Measurements from ENCODE around the gene TMEM259.

The TMEM259 gene

DNA sequence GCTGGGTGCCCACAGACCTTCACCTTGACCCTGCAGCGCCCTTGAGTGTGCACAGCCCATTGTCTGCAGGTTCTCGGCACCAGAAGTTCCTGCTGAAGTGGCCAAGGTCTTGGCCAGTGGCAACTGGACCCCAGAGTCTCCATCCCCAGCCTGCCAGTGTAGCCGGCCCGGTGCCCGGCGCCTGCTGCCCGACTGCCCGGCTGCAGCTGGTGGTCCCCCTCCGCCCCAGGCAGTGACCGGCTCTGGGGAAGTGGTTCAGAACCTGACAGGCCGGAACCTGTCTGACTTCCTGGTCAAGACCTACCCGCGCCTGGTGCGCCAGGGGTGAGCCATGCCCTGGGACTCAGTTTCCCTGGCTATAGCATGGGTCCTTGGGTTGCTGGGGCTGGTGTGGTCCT, 34.1 kb upstream of the TMEM259 start:
- DNase-seq, result no peak

DNA sequence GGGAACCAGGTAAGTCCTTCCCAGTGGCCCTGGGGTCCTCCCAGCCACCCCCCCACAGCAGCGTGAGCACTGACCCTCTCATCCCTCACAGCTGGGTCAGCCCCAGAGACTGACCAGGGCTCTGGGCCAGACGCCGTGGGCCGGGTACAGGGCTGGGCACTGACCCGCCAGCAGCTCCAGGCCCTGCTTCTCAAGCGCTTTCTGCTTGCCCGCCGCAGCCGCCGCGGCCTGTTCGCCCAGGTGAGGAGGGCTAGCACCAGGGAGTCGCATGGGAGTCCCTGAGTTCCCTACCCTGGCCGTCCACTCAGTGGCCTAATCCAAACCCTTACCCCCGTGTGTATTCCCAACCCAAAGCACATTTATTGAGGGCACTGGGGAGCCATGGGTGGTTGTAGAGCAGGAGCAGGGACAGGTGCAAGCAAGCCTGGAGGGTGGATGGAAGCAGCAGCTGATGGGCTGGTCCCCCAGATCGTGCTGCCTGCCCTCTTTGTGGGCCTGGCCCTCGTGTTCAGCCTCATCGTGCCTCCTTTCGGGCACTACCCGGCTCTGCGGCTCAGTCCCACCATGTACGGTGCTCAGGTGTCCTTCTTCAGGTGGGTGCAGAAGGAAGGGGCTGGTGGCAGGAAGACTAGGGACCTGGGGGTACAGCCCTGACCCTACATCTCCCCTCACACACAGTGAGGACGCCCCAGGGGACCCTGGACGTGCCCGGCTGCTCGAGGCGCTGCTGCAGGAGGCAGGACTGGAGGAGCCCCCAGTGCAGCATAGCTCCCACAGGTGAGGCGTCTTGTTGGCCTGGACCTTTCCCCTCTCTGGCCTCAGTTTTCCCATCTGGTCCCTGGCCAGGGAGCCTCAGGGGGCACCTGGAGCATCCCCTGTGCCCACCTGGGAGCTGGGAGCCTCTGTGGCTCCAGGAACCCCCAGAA, 33.4 kb upstream of the TMEM259 start:
- no peak for DNase-seq

DNA sequence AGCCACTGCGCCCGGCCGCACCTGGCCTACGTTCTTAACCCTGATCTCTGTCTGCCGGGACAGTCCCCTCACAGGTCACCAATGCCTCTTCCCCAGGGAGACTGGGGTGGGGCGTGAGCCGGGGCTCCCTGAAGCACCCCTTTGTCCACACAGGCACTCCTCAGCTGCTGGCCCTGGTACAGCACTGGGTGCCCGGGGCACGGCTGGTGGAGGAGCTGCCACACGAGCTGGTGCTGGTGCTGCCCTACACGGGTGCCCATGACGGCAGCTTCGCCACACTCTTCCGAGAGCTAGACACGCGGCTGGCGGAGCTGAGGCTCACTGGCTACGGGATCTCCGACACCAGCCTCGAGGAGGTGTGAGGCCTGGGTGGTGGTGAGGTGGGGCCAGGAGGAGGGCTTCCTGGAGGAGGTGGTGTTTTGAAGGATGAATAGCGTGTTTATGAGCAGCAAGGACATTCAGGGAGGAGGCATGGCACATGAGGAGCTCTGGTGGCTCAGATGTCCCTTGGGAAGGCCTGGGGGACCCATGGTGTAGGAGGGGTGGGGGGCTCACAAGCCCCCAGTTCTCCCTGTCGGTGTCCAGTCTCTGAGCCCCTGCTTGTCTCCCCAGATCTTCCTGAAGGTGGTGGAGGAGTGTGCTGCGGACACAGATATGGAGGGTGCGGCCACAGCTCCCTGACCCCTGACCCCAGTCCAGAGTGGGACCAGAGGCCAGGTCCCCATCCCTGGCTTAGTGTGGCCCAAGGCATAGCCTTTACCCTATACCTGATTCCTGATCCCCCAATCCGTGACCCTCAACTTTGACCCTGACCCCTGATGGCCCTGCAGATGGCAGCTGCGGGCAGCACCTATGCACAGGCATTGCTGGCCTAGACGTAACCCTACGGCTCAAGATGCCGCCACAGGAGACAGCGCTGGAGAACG, 32.5 kb upstream of the TMEM259 start:
- DNase-seq, result no peak

DNA sequence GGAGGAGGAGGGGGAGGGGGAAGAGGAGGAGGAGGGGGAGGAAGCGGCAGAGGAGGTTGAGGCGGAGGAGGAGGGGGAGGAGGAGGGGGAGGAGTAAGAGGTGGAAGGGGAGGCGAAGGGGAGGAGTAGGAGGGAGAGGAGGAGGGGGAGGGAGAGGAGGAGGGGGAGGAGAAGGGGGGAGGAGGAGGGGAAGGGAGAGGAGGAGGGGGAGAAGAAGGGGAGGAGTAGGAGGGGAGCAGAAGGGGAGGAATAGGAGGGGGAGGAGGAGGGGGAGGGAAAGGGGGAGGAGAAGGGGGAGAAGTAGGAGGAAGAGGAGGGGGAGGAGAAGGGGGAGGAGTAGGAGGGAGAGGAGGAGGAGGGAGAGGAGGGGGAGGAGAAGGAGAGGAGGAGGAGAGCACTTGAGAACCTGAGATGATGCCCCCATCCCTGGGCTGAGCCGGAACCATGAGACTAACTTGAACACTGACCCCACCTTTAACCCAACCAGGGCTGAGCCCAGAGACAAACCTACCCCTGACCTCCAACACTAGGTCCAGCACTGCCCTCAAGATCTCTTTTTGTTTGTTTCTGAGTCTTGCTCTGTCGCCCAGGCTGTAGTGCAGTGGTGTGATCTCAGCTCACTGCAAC, 31.5 kb upstream of the TMEM259 start:
- DNase-seq, result no peak

DNA sequence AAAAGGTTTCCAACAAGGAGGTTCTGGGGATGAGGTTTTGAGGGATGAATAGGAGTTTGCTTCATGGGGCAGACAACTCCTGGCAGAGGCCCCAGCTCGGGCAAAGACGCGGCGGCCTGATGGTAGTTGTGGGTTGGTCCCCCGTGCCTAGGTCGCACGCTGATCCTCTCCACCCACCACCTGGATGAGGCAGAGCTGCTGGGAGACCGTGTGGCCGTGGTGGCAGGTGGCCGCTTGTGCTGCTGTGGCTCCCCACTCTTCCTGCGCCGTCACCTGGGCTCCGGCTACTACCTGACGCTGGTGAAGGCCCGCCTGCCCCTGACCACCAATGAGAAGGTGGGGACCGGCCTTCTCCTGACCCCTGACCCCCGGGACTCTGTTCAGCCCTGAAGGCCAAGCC, 30.9 kb upstream of the TMEM259 start:
- no peak for DNase-seq

DNA sequence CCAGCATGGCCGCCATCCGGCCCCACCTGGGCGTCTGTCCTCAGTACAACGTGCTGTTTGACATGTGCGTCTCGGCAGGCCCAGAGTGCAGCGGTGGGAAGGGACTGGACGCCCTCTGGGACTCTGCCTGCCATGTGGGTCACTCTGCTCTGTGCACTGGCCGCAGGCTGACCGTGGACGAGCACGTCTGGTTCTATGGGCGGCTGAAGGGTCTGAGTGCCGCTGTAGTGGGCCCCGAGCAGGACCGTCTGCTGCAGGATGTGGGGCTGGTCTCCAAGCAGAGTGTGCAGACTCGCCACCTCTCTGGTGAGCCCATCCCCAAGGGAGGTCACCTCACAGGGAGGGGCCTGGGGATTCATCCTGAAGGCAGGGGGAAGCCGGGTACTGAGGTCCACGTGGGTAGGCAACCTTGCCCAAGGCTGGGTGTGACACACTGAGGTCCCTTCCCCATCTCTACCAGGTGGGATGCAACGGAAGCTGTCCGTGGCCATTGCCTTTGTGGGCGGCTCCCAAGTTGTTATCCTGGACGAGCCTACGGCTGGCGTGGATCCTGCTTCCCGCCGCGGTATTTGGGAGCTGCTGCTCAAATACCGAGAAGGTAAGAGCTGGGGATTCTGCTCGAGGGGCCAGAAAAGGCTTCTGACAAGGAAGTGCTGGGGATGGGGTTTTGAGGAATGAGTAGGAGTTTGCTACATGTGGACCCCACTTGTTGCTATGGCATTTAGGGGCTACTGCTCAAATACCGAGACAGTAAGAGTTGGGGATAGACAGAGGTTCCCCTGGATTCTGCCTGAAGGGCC, 30.3 kb upstream of the TMEM259 start:
- DNase-seq, result no peak

DNA sequence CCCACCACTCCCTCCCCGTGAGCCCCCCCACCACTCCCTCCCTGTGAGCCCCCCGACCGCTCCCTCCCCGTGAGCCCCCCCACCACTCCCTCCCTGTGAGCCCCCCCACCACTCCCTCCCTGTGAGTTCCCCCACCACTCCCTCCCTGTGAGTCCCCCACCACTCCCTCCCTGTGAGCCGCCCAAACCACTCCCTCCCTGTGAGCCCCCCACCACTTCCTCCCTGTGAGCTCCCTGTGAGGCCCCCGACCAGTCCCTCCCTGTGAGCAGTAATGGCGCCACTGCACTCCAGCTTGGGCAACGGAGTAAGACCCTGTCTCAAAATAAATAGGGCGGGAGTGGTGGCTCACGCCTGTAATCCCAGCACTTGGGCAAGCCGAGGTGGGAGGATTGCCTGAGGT, 28.9 kb upstream of the TMEM259 start:
- no peak for DNase-seq

DNA sequence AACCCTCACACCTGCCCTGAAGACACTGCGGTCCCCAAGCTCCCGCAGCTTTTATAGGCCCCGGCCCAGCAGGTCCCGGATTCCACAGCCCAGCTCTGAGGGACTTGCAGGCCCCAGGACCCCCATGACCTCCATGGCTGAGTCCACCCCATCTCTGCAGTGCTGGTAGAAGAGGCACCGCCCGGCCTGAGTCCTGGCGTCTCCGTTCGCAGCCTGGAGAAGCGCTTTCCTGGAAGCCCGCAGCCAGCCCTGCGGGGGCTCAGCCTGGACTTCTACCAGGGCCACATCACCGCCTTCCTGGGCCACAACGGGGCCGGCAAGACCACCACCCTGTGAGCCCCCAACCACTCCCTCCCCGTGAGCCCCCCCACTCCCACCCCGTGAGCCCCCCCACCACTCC, 28.2 kb upstream of the TMEM259 start:
- no peak for DNase-seq

DNA sequence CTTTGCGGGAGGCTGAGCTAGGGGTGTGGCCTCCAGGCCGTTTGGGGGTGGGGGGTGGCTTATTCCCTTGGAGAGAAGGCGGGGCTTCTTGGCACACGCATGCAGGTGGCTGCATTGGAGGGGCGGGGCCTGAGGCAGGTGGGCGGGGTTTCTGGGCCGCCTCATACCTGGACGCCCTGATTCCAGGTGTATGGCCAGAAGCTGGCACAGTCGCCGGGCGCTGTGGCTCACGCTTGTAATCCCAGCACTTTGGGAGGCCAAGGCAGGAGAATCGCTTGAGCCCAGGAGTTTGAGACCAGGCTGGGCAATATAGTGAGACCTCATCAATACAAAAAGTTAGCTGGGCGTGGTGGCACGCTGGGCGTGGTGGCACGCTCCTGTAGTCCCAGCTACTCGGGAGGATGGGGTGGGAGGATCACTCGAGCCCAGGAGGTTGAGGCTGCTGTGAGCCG, 26.8 kb upstream of the TMEM259 start:
- no peak for DNase-seq

DNA sequence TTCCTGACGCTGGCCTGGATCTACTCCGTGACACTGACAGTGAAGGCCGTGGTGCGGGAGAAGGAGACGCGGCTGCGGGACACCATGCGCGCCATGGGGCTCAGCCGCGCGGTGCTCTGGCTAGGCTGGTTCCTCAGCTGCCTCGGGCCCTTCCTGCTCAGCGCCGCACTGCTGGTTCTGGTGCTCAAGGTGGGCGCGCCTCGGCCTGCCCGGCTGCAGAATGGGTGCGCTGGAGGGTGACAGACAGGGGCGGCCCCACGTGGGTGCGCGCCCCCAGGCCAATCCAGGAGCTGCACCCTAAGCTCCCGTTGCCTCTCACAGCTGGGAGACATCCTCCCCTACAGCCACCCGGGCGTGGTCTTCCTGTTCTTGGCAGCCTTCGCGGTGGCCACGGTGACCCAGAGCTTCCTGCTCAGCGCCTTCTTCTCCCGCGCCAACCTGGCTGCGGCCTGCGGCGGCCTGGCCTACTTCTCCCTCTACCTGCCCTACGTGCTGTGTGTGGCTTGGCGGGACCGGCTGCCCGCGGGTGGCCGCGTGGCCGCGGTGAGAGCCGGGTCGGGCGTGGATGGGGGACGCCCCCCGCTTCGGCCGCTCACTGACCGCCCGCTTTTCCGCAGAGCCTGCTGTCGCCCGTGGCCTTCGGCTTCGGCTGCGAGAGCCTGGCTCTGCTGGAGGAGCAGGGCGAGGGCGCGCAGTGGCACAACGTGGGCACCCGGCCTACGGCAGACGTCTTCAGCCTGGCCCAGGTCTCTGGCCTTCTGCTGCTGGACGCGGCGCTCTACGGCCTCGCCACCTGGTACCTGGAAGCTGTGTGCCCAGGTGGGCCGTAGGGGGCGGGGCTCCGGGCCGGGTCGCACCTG, 26.1 kb upstream of the TMEM259 start:
- DNase-seq, result no peak

DNA sequence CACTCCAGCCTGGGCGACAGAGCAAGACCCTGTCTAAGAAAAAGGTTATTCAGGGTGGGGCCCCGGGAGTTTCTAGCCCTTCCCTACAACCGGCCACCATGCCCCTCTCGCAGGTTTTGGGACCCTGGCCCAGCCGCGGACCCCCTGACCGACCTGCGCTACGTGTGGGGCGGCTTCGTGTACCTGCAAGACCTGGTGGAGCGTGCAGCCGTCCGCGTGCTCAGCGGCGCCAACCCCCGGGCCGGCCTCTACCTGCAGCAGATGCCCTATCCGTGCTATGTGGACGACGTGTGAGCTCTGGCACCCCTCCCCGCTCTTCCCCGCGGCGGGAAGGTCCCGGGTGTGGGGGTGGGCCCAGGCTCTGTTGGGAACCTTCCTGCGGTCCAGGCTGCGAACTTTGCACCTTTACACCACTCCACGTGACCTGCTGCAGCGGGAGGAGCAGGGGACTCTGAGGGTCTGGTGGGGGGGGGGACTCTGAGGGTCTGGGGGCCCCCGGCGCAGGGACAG, 25.2 kb upstream of the TMEM259 start:
- no peak for DNase-seq

DNA sequence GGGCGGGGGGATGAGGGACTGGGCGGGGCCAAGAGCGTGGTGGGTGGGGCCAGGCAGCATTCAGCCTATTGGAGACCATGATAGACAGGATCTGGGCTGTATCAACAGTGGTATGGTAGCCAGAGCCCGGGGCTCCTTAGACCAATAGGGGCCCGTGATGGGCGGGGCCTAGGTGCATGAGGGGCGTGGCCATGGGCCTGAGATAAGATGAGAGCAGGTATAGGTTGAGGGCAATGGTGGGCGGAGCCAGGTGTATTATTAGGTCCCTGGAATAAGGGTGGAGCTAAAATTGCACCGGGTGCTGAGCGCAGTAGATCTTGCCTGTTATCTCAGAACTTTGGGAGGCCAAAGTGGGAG, 24.3 kb upstream of the TMEM259 start:
- DNase-seq, result peak; percentile 76

DNA sequence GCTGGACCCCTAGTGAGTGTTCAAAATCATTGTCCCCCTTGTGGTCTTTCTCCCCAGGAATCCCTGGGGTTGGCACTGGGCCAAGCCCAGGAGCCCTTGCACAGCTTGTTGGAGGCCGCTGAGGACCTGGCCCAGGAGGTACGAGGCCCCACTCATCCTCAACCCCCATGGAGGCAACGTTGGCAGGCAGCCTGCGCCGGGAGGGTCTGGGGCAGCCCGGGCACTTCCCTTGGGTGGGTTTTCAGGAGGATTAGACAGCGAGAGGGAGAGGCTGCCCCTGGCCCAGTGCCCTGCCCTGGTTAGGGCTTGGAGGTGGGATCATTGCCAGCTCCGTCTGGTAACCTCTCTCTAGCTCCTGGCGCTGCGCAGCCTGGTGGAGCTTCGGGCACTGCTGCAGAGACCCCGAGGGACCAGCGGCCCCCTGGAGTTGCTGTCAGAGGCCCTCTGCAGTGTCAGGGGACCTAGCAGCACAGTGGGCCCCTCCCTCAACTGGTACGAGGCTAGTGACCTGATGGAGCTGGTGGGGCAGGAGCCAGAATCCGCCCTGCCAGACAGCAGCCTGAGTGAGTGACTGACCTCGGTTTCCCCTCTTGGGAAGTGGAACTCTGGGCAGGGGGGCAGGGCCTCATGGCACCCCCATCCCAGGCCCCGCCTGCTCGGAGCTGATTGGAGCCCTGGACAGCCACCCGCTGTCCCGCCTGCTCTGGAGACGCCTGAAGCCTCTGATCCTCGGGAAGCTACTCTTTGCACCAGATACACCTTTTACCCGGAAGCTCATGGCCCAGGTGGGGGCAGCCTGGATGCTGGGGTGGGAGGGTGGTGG, 22.0 kb upstream of the TMEM259 start:
- DNase-seq, result no peak

DNA sequence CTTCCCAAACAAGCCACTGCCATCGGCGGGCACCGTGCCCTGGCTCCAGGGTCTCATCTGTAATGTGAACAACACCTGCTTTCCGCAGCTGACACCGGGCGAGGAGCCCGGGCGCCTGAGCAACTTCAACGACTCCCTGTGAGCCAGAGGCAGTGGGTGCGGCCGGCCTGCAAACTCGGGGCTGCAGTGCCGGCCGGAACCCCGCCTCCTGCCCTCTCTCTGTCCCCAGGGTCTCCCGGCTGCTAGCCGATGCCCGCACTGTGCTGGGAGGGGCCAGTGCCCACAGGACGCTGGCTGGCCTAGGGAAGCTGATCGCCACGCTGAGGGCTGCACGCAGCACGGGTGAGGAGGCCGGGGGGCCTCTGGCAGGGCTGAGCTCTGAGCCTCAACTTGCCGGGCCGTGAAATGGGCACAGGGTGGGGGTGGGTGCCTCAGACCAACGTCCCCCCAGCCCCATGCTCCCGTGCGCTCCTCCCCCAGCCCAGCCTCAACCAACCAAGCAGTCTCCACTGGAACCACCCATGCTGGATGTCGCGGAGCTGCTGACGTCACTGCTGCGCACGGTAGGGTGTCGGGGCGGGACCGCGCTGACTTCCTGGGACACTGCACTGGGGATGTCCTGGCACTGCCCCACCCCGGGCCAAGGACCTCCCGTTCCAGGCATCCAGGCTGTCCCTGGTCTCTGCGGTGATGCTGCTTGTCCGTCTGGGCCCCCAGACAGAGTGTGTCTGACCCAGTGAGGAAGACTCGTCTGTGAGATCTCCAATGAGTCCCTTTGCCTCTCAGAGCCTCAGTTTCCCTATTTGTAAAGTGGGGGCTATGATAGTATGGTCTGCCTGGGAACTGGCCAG, 21.1 kb upstream of the TMEM259 start:
- DNase-seq, result no peak

DNA sequence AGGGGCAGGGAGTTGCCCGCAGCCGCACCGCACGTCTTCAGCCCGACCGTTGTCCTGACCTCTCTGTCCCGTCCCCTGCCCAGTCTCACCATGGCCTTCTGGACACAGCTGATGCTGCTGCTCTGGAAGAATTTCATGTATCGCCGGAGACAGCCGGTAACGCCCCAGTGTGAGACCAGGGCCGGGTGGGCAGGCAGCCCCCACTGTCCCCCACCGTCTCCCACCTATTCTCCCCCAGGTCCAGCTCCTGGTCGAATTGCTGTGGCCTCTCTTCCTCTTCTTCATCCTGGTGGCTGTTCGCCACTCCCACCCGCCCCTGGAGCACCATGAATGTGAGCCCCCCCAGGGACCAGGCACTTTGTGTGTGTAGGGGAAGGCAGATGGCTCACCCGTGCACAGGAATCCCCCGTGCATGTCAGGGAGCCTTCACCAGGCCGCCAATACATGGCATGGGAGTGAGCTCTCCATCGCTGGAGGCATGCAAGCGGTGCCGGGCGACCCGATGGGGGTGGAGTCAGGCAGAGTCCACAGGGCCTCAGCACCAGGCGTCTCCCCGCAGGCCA, 20.4 kb upstream of the TMEM259 start:
- DNase-seq, result no peak

DNA sequence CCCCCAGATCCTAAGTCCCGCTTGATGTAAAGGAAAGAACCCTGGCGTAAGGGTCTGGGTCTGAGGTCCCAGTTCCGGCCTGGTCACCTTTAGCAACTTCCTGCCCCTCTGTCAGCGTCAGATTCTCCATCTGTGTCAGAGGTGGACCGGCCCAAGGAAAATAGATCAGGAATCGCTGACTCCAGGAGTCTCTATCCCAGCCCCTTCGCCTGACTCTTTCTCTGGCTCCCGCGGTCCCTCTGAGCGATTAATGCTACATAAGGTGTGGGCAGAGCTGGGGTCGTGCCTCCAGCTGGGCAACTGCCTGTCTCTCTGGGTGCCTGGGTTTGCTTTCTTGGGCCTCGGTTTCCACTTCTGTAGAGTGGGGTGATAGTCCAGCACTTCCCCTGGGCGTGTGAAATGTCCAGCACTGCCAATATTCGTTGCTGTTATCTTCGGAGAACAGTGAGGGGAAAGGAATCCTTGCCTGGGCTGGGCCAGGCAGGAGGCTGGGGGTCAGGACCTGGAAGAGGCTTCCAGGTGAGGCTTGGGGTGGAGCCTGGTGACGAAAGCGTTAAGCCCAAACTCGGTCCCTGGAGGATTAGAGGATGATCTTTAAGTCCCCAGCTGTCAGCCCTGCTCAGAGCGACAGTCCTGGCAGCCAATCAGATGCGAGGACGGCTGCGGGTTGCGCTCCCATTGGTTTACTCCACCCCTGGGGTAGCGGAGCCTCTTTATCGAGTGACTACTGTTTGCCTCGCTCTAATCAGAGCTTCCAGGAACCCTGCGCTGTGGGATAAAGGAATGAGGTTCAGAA, 19.8 kb upstream of the TMEM259 start:
- DNase-seq, result peak; percentile 94

DNA sequence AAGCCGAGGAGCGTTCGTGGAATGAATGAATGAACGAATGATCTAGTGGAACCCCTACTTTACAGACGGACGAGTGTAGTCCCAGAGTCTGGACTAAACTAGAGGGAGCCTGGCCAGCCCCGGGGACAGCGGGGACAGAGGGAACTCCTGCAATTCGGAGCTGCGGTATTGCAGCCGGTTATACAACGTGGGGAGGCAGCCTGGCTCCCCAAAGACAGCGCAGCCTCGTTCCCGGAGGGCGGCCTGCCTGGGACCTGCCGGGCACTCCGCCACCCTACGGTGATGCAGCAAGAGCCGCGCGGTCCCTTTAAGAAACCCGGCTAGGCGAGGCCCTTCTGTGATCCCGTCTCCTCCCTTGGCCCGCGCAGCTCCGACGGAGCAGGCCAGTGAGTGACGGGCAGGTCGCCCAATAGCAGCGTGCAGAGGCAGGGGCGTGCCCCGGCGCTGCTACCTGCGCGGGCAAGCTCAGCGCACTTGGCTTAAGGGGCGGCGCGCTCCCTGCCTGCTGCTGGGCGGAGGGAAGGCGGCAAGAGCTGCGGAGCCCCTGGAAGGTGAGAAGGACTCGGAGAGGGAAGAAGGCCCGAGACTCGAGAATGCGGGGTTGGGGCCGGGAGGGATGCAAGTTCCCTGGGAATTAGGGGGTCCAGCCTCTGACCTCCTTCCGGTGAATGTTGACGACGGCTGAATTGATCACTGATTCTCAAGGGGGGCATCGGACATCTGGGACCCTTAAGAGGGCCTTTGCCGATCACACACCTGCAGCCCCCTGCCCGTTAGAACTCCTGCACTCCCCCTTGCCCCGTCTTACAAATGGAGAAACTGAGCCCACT, 18.9 kb upstream of the TMEM259 start, which contains the start of gene ABCA7:
TSS of gene ABCA7 (plus strand) at position 462 of the 830 bp plus-strand sequence. CDS start 1,255 bp downstream, outside the sequence.
- peak; percentile 100 for DNase-seq

Measured in activated CD4-positive, alpha-beta T cell treated with anti-CD3 and anti-CD28 coated beads, Interleukin-2, Interleukin-6, amounts not matched to agents 100 ng/mL and 50 ng/mL, durations not matched to agents 16 hours and 8 hours (primary cell).